ENCODE measurements around the gene PLD2. TPM values are rescaled to one million over a fixed set of nuclear protein-coding genes. Genes with fewer than 3 reads are reported as not detected.
"Not testable (repeated sequence)": the region's sequence is repeated elsewhere in the genome, so short reads cannot be mapped to it uniquely, and the experiment has no call there.

Gene PLD2
- total and polyA plus RNA-seq, 2 donors (not counting 1 experiment from before 2014, with no cell fraction given): 53.1 to 69.2 TPM

- DNase-seq (no peak), ATAC-seq (ENCODE audit: low read depth) (no peak)
- Histone ChIP-seq H3K79me2 (ENCODE audit: control insufficient read depth, insufficient read depth, low read length) (peaks cover 38% of the 10 kb centered on the region), H4K20me1 (ENCODE audit: control insufficient read depth, insufficient read depth, low read length, poor library complexity, severe bottlenecking) (peaks cover 55% of the 10 kb centered on the region), H3K27ac (ENCODE audit: low read length in 2 of 2) (no peak overlapping the region), H3K27me3 (replicated peaks in 1 of 4; ENCODE audit: control extremely low read depth in 1 of 4, control insufficient read depth in 3 of 4, insufficient read depth in 4 of 4, low read length in 3 of 4) (no peaks in the 10 kb centered on the region), H3K9me3 (ENCODE audit: control extremely low read depth in 1 of 3, control insufficient read depth in 2 of 3, insufficient read depth in 1 of 3, low read length in 2 of 3) (no peaks in the 10 kb centered on the region), H3K36me3 (replicated peaks in 1 of 2; ENCODE audit: control extremely low read depth in 1 of 2, control insufficient read depth in 1 of 2, extremely low read depth in 1 of 2, insufficient read depth in 2 of 2, low read length in 1 of 2) (peaks cover 2 to 20% of the 10 kb centered on the region in 2 experiments), H3K9ac (ENCODE audit: low read length) (no peak overlapping the region), H2AFZ (ENCODE audit: insufficient read depth, low read depth, low read length, poor library complexity, severe bottlenecking) (no peak overlapping the region), H3K4me2 (replicated peaks; ENCODE audit: low read depth, low read length, poor library complexity, severe bottlenecking) (no peak overlapping the region), H3K4me1 (ENCODE audit: control insufficient read depth in 2 of 2, insufficient read depth in 2 of 2, low read length in 2 of 2) (no peaks in the 10 kb centered on the region), H3K4me3 (ENCODE audit: control extremely low read depth in 1 of 5, extremely low read depth in 1 of 5, insufficient read depth in 1 of 5, low read depth in 2 of 5, low read length in 4 of 5) (no peak overlapping the region)
- Mint-ChIP-seq H3K4me1 (peaks cover 3% of the 10 kb centered on the region), H3K4me3 (no peak overlapping the region), H3K27me3 (no peaks in the 10 kb centered on the region), H3K27ac (no peak overlapping the region), H3K9me3 (ENCODE audit: insufficient read depth) (no peaks in the 10 kb centered on the region)
- intact Hi-C loops (cut with micrococcal nuclease): no loop called here
- 100% methylated on average over 3 of the region's 4 CpGs for WGBS (ENCODE audit: insufficient coverage)
- TF ChIP-seq CTCF (IDR thresholded peaks at IDR 0.05): no peak
- TF ChIP-seq EZH2 (IDR thresholded peaks at IDR 0.05; ENCODE audit: borderline replicate concordance, insufficient read depth, low read depth, low read length, poor library complexity, severe bottlenecking): no peak
- POLR2A ChIA-PET: no interaction called here
- CTCF ChIA-PET: interaction anchor here (1.0 kb wide), 1 partner anchor 24 kb away, joined by 3 read pairs; no protein-coding TSS in a partner anchor
Observed at GRCh38 chr17:4862720-4863119, 55.8 kb downstream of the PLD2 start.

- CTCF ChIA-PET: no interaction called here
- POLR2A ChIA-PET: no interaction called here
- Histone ChIP-seq H3K4me1 (ENCODE audit: control insufficient read depth in 2 of 2, insufficient read depth in 2 of 2, low read length in 2 of 2) (no peaks in the 10 kb centered on the region), H3K27me3 (replicated peaks in 1 of 4; ENCODE audit: control extremely low read depth in 1 of 4, control insufficient read depth in 3 of 4, insufficient read depth in 4 of 4, low read length in 3 of 4) (no peaks in the 10 kb centered on the region), H3K9me3 (ENCODE audit: control extremely low read depth in 1 of 3, control insufficient read depth in 2 of 3, insufficient read depth in 1 of 3, low read length in 2 of 3) (no peaks in the 10 kb centered on the region), H4K20me1 (ENCODE audit: control insufficient read depth, insufficient read depth, low read length, poor library complexity, severe bottlenecking) (peaks cover 51% of the 10 kb centered on the region), H3K4me2 (replicated peaks; ENCODE audit: low read depth, low read length, poor library complexity, severe bottlenecking) (no peak overlapping the region), H3K27ac (ENCODE audit: low read length in 2 of 2) (no peak overlapping the region), H3K36me3 (replicated peaks in 1 of 2; ENCODE audit: control extremely low read depth in 1 of 2, control insufficient read depth in 1 of 2, extremely low read depth in 1 of 2, insufficient read depth in 2 of 2, low read length in 1 of 2) (peaks cover 2 to 20% of the 10 kb centered on the region in 2 experiments), H2AFZ (ENCODE audit: insufficient read depth, low read depth, low read length, poor library complexity, severe bottlenecking) (no peak overlapping the region), H3K4me3 (ENCODE audit: control extremely low read depth in 1 of 5, extremely low read depth in 1 of 5, insufficient read depth in 1 of 5, low read depth in 2 of 5, low read length in 4 of 5) (no peak overlapping the region), H3K79me2 (ENCODE audit: control insufficient read depth, insufficient read depth, low read length) (peaks cover 32% of the 10 kb centered on the region), H3K9ac (ENCODE audit: low read length) (no peak overlapping the region)
- DNase-seq: no peak
- Mint-ChIP-seq H3K27ac (no peak overlapping the region), H3K9me3 (ENCODE audit: insufficient read depth) (no peaks in the 10 kb centered on the region), H3K4me1 (no peaks in the 10 kb centered on the region), H3K4me3 (no peak overlapping the region), H3K27me3 (no peaks in the 10 kb centered on the region)
- no CpG with 5 or more reads among the region's 1 CpG for WGBS (ENCODE audit: insufficient coverage)
- TF ChIP-seq CTCF (IDR thresholded peaks at IDR 0.05): no peak
- TF ChIP-seq EZH2 (IDR thresholded peaks at IDR 0.05; ENCODE audit: borderline replicate concordance, insufficient read depth, low read depth, low read length, poor library complexity, severe bottlenecking): no peak
- no peak for ATAC-seq (ENCODE audit: low read depth)
- intact Hi-C loops (cut with micrococcal nuclease): no loop called here
Observed at GRCh38 chr17:4863321-4863720, 56.4 kb downstream of the PLD2 start.

- H3K4me2 ChIP-seq (replicated peaks; ENCODE audit: low read depth, low read length, poor library complexity, severe bottlenecking); H3K9me3 Mint-ChIP-seq (ENCODE audit: insufficient read depth); H3K4me3 ChIP-seq (ENCODE audit: control extremely low read depth in 1 of 5, extremely low read depth in 1 of 5, insufficient read depth in 1 of 5, low read depth in 2 of 5, low read length in 4 of 5); H3K27ac ChIP-seq (ENCODE audit: low read length in 2 of 2); H2AFZ ChIP-seq (ENCODE audit: insufficient read depth, low read depth, low read length, poor library complexity, severe bottlenecking); H3K9me3 ChIP-seq (ENCODE audit: control extremely low read depth in 1 of 3, control insufficient read depth in 2 of 3, insufficient read depth in 1 of 3, low read length in 2 of 3); H3K27me3 ChIP-seq (replicated peaks in 1 of 4; ENCODE audit: control extremely low read depth in 1 of 4, control insufficient read depth in 3 of 4, insufficient read depth in 4 of 4, low read length in 3 of 4); H3K36me3 ChIP-seq (replicated peaks in 1 of 2; ENCODE audit: control extremely low read depth in 1 of 2, control insufficient read depth in 1 of 2, extremely low read depth in 1 of 2, insufficient read depth in 2 of 2, low read length in 1 of 2); ATAC-seq (ENCODE audit: low read depth); H3K4me1 ChIP-seq (ENCODE audit: control insufficient read depth in 2 of 2, insufficient read depth in 2 of 2, low read length in 2 of 2); H3K9ac ChIP-seq (ENCODE audit: low read length); DNase-seq; H3K27ac Mint-ChIP-seq; intact Hi-C loops (cut with micrococcal nuclease); POLR2A ChIA-PET; H3K27me3 Mint-ChIP-seq; H3K4me3 Mint-ChIP-seq; H3K4me1 Mint-ChIP-seq: not testable (repeated sequence)
- no CpG with 5 or more reads among the region's 5 CpGs for WGBS (ENCODE audit: insufficient coverage)
- H3K79me2 ChIP-seq (ENCODE audit: control insufficient read depth, insufficient read depth, low read length): peaks cover 17% of the 10 kb centered on the region
- CTCF ChIA-PET: interaction anchor here (1.3 kb wide), 1 partner anchor 78 kb away, joined by 4 read pairs; no protein-coding TSS in a partner anchor
- H4K20me1 ChIP-seq (ENCODE audit: control insufficient read depth, insufficient read depth, low read length, poor library complexity, severe bottlenecking): peaks cover 27% of the 10 kb centered on the region
Observed at GRCh38 chr17:4867535-4867934, 60.6 kb downstream of the PLD2 start.

All from B cell (primary cell).